ENCODE measurements around the gene MCCC1.
"Not testable (repeated sequence)": the region's sequence is repeated elsewhere in the genome, so short reads cannot be mapped to it uniquely, and the experiment has no call there.

MCCC1 gene

GRCh38 chr3:183099026-183099837 is at the start of gene MCCC1:
Gene MCCC1 (minus strand): TSS chr3:183099496. CDS start chr3:183099440, 56 bp downstream.
- DNase-seq (ENCODE audit: low read depth in 2 of 2) = peak; percentile 94

DNA sequence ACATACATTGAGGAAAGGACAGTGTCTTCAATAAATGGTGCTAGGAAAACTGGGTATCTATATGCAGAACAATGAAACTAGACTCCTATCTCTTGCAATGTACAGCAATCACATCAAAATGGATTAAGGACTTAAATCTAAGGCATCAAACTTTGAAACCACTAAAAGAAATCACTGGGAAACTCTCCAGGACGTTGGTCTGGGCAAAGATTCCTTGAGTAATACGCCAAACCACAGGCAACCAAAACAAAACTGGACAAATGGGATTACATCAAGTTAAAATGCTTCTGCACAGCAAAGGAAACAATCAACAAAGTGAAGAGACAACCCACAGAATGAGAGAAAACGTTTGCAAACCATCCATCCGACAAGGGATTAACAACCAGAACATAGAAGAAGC is 48.8 kb upstream of the MCCC1 start:
- no peak for DNase-seq (ENCODE audit: low read depth in 2 of 2)

GRCh38 chr3:183144363-183144762 is 45.1 kb upstream of the MCCC1 start:
- no peak for DNase-seq (ENCODE audit: low read depth in 2 of 2)

GRCh38 chr3:183142199-183142598 is 42.9 kb upstream of the MCCC1 start:
- no peak for DNase-seq (ENCODE audit: low read depth in 2 of 2)

- no peak for DNase-seq (ENCODE audit: low read depth in 2 of 2)
Observed at GRCh38 chr3:183134844-183135243, 35.5 kb upstream of the MCCC1 start.

- DNase-seq (ENCODE audit: low read depth in 2 of 2) = no peak
Observed at GRCh38 chr3:183132409-183132808, 33.1 kb upstream of the MCCC1 start.

GRCh38 chr3:183131735-183132134 is 32.4 kb upstream of the MCCC1 start:
- no peak for DNase-seq (ENCODE audit: low read depth in 2 of 2)

GRCh38 chr3:183131186-183131725 is 32.0 kb upstream of the MCCC1 start:
- no peak for DNase-seq (ENCODE audit: low read depth in 2 of 2)

DNA sequence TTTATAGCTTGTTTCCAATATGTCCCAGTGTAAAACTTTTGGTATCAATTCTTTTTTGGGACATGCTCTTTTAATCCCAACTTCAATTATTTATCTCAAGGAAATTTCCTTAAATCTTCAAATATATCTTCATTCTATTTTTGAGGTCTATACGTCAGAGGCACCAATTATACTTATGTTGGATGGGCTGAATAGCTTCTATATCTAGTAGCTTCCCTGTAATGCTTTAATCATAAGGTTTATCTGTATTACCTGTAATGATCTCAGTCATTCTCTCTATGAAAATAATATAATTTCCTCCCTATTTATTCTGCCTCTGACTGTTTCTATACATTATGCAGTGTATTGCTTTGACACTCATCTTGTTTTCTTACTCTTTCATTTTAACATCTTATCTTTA is 29.9 kb upstream of the MCCC1 start:
- DNase-seq (ENCODE audit: low read depth in 2 of 2) = no peak

DNA sequence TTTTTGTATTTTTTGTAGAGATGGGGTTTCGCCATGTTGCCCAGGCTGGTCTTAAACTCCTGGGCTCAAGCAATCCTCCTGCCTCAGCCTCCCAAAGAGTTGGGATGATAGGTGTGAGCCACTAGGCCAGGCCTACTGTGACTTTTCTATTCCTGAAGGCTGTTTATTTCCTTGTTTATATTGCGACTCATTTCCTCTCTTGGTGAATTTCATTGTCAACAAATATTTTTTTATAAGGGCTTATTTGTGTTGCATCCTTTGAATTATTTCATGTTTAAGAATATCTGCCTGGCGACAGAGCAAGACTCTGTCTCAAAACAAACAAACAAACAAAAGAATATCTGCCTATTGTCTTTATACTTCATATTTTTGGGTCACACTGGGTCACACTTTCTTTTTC is 29.4 kb upstream of the MCCC1 start:
- DNase-seq (ENCODE audit: low read depth in 2 of 2) = no peak

- DNase-seq (ENCODE audit: low read depth in 2 of 2) = no peak
Observed at GRCh38 chr3:183123891-183124290, 24.6 kb upstream of the MCCC1 start.

DNA sequence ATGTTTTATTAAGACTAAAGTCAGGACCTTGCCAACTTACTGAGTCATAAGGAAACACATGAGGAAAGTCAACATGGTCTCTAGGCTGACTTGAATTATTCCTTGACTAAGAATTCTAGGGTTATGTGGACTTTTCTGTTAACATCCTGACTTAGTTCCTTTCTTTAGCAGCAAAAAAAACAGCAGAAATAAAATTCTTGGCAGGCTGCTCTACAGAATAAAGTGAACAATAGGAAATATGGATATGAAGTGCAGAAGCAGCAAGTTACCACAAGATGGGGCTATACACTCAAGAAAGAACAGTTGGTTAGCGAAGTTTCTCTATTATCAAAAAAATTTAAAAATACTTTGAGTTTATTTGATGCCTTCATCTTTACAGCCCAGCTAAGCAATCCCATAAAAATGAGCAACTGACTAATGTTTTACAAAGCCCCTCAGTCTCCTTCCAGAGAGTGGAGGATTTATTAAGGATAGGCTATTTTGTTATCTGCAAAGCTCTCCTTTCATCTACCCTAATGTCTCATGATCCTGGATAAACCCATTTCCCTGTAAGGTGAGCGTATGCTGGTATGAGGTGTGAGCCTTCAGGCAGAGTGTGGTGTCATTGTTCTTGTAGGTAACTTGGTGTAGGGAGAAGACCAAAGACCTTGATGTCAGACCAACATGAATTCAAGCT is 23.1 kb upstream of the MCCC1 start:
- no peak for DNase-seq (ENCODE audit: low read depth in 2 of 2)

DNA sequence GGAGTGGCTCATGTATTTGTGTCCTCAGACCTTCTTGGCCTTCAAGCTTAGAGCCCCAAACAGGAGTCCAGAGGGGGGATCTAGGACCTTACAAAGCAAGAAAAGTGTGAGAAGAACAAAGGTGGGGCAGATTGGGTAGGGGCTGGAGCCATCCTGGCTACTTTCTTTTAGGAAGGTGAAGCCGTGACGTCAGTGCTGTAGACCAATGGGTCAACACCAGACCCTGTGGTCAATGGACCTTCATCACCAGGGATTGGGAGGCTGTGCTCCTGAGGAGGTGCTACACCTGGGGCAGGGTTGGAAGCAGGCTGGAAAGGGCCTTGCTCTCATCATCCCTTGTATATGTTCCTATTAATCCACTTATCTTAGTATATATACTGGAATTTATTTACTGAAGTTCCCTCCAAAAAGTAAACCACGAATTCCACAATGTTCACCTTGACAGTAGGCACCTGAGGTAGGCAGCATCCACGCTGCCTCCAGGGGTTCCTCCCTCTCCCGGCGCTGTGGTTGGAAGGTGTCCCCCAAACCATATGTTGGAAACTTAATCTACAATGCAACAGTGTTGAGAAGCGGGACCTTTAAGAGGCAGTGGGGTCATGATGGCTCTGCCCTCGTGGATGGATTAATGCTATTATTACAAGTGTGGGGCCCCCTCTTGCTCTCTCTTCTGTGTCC is 21.4 kb upstream of the MCCC1 start:
- DNase-seq (ENCODE audit: low read depth in 2 of 2) = no peak

GRCh38 chr3:183117056-183117455 is 17.8 kb upstream of the MCCC1 start:
- no peak for DNase-seq (ENCODE audit: low read depth in 2 of 2)

DNA sequence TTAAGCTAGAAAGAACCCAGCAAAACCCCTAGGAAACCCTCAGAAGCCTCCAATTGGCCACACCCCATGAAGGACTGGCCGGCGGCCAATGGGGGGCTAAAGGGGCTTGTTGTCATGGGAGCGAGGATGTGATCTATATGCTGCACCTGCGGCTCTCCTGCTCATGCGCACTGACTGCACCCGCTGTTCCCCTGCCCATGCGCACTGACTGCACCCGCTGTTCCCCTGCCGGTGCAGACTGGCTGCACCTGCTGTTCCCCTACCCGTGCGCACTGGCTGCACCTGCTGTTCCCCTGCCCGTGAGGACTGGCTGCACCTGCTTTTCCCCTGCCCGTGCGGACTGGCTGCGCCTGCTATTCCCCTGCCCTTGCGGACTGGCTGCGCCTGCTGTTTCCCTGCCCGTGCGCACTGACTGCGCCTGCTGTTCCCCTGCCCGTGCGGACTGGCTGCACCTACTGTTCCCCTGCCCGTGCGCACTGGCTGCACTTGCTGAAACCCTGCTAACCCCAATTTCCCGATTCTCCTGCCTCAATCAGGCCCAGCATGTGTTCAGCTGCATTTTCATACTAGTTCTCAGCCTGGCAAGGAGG is 16.8 kb upstream of the MCCC1 start:
- peak; percentile 2 to 13 for DNase-seq (ENCODE audit: low read depth in 2 of 2)

GRCh38 chr3:183114384-183115178 is 15.3 kb upstream of the MCCC1 start:
- DNase-seq (ENCODE audit: low read depth in 2 of 2) = no peak

GRCh38 chr3:183109847-183110246 is 10.6 kb upstream of the MCCC1 start:
- not testable (repeated sequence) for DNase-seq (ENCODE audit: low read depth in 2 of 2)

DNA sequence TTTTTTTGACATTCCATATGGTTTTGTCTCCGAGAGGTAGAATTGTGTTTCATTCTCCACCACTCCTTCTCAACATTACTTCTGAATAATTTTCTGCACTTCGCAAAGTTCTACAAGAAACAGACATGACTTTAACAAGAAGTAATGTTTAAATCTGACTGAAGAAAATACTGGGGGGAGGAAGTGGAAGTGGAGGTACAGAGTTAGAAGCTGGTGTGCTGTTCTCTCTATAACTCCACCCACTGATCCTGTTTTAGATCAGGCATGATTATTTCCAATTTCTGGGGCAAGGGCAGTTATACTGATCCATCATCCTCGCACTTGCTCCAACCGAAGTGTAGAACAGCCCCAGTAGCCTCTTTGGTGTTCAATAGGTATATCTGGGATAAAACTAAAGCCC is 9.2 kb upstream of the MCCC1 start:
- no peak for DNase-seq (ENCODE audit: low read depth in 2 of 2)

DNA sequence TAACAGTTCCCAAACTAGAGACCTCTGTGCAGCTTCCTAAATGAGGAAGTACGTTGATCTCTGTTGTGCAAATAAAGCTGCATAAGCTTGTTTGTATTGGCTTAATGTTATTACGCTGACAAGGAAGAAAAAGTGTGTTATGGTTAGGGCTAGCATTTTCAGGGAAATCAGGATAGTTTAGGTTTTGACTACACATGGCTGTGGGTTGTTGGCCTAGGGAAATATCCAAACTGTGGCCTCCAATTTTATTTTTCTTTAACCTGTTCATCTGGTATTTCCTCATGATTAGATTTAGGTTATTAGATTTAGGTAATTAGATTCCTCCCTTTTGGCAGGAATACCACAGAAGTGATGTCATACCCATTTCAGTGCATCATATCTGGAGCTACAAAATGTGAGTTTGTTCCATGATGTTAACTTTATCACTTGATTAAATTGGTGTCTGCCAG is 8.7 kb upstream of the MCCC1 start:
- DNase-seq (ENCODE audit: low read depth in 2 of 2) = no peak

GRCh38 chr3:183107372-183107771 is 8.1 kb upstream of the MCCC1 start:
- DNase-seq (ENCODE audit: low read depth in 2 of 2) = not testable (repeated sequence)

DNA sequence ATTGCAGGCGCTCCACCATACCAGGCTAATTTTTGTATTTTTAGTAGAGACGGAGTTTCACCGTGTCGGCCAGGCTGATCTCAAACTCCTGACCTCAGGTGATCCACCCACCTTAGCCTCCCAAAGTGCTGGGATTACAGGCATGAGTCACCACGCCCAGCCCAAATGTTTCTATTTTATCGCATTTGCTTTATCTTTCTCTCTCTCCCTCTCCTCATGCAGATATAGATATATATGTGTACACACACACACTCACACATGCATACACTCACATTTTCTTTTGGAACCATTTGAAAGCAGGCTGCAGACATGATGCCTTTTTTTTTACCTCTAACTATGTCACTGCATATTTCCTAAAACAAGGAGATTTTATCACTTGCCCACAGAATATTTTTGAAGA is 7.3 kb upstream of the MCCC1 start:
- no peak for DNase-seq (ENCODE audit: low read depth in 2 of 2)
